ENCODE measurements around the gene MRE11. TPM values are rescaled to one million over a fixed set of nuclear protein-coding genes. Genes with fewer than 3 reads are reported as not detected.
A peak's percentile ranks its signal among the peaks of the same experiment; 100 is the strongest.

MRE11 gene
- total and polyA plus RNA-seq, 12 donors: 4.3 to 29.0 (median 12.0) TPM

DNA sequence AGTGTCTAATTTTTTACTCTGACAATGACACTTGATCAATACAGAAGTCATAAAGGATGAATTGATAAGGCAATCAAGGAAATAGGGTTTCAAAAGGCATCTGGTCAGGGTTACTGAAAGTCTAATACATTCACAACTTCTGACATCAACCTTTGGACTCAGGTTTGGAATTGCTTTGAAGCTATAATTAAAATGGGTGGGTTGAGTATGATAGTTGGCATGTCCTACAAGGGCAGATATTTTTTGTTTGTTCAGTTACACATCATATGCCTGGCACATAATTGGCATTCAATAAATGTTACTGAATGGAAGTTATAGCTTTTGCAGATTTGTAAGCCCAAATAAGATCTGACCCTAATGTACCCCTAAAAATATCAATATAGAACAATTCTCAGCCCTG is 42.7 kb upstream of the MRE11 start:
- DNase-seq: no peak
- no peaks in the 10 kb centered on the region for H3K36me3 ChIP-seq (replicated peaks in 1 of 2)
- H3K9me3 ChIP-seq (replicated peaks in 1 of 3): no peaks in the 10 kb centered on the region
- H3K27me3 ChIP-seq: no peaks in the 10 kb centered on the region
- H3K27ac ChIP-seq: no peak overlapping the region
- TF ChIP-seq, protein P1, sequence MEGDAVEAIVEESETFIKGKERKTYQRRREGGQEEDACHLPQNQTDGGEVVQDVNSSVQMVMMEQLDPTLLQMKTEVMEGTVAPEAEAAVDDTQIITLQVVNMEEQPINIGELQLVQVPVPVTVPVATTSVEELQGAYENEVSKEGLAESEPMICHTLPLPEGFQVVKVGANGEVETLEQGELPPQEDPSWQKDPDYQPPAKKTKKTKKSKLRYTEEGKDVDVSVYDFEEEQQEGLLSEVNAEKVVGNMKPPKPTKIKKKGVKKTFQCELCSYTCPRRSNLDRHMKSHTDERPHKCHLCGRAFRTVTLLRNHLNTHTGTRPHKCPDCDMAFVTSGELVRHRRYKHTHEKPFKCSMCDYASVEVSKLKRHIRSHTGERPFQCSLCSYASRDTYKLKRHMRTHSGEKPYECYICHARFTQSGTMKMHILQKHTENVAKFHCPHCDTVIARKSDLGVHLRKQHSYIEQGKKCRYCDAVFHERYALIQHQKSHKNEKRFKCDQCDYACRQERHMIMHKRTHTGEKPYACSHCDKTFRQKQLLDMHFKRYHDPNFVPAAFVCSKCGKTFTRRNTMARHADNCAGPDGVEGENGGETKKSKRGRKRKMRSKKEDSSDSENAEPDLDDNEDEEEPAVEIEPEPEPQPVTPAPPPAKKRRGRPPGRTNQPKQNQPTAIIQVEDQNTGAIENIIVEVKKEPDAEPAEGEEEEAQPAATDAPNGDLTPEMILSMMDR (IDR thresholded peaks at IDR 0.05): no peak
- no peak for TF ChIP-seq POLR2A (IDR thresholded peaks at IDR 0.05)
- H3K4me1 ChIP-seq (replicated peaks in 1 of 2): no peaks in the 10 kb centered on the region
- intact Hi-C loops (cut with DNase I): no loop called here
- H3K4me3 ChIP-seq: no peak overlapping the region

- intact Hi-C loops (cut with DNase I): no loop called here
- no peak overlapping the region for H3K27ac ChIP-seq
- H3K4me1 ChIP-seq (replicated peaks in 1 of 2): no peaks in the 10 kb centered on the region
- no peaks in the 10 kb centered on the region for H3K36me3 ChIP-seq (replicated peaks in 1 of 2)
- no peaks in the 10 kb centered on the region for H3K9me3 ChIP-seq (replicated peaks in 1 of 3)
- no peak overlapping the region for H3K4me3 ChIP-seq
- whole genome bisulfite sequencing, 4 donors: 47 to 53% (median 51%) methylated on average over 6 of the region's 6 CpGs
- no peaks in the 10 kb centered on the region for H3K27me3 ChIP-seq
- DNase-seq: peak in 1 of 7 donors; percentile 9
- TF ChIP-seq, protein P1 (IDR thresholded peaks at IDR 0.05): no peak
- TF ChIP-seq POLR2A (IDR thresholded peaks at IDR 0.05): no peak
Measured at GRCh38 chr11:94533696-94534630, 40.3 kb upstream of the MRE11 start.

DNA sequence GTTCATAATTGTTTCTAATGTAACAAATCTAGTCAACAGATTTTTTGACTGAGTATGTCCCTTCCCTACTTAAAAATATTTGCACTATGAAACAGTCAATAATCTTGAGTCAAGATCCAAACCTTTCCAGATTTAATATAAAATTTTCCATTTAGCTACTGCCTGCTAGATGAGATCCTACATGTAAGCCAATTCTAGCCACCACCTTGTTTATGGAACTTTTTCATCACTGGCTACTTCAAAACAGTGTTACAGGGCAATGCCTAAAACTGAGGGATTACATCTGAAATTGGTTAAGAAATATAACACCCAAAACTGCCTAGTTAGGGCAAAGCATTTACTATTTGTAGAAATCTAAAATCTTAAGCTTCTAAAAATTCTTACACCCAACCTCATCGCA is 39.6 kb upstream of the MRE11 start:
- H3K4me3 ChIP-seq: no peak overlapping the region
- intact Hi-C loops (cut with DNase I): no loop called here
- no peak for DNase-seq
- no peaks in the 10 kb centered on the region for H3K9me3 ChIP-seq (replicated peaks in 1 of 3)
- WGBS, 4 donors: 92 to 100% (median 95%) methylated on average over 1 of the region's 1 CpG
- no peaks in the 10 kb centered on the region for H3K36me3 ChIP-seq (replicated peaks in 1 of 2)
- H3K4me1 ChIP-seq (replicated peaks in 1 of 2): no peaks in the 10 kb centered on the region
- no peak for TF ChIP-seq POLR2A (IDR thresholded peaks at IDR 0.05)
- TF ChIP-seq, protein P1 (IDR thresholded peaks at IDR 0.05): no peak
- H3K27me3 ChIP-seq: no peaks in the 10 kb centered on the region
- H3K27ac ChIP-seq: no peak overlapping the region

GRCh38 chr11:94532211-94532610 is 38.6 kb upstream of the MRE11 start:
- intact Hi-C loops (cut with DNase I): no loop called here
- DNase-seq: no peak
- Histone ChIP-seq H3K27me3 (no peaks in the 10 kb centered on the region), H3K9me3 (replicated peaks in 1 of 3) (no peaks in the 10 kb centered on the region), H3K4me3 (no peak overlapping the region), H3K36me3 (replicated peaks in 1 of 2) (no peaks in the 10 kb centered on the region), H3K4me1 (replicated peaks in 1 of 2) (no peaks in the 10 kb centered on the region), H3K27ac (no peak overlapping the region)
- no peak for TF ChIP-seq POLR2A (IDR thresholded peaks at IDR 0.05)
- TF ChIP-seq, protein P1 (IDR thresholded peaks at IDR 0.05): no peak
- WGBS, 4 donors: 83 to 94% (median 88%) methylated on average over 3 of the region's 3 CpGs
